Measurements from ENCODE around the gene ACTR1B. TPM values are rescaled to one million over a fixed set of nuclear protein-coding genes. Genes with fewer than 3 reads are reported as not detected.
A peak's percentile ranks its signal among the peaks of the same experiment; 100 is the strongest.

ACTR1B gene
- total and polyA plus RNA-seq, 2 experiments from 2014 or later: 27.2 to 42.5 TPM

- TF ChIP-seq STAT1 (IDR thresholded peaks at IDR 0.05; ENCODE audit: unreplicated experiment) (no peak), EZH2 (IDR thresholded peaks at IDR 0.05; ENCODE audit: low read depth, unreplicated experiment) (no peak), CTCF (conservative IDR thresholded peaks at IDR 0.05; ENCODE audit: low read depth in 2 of 2) (peak; percentile 58 to 77), ZNF114 (CRISPR knock-in tag; IDR thresholded peaks at IDR 0.05) (no peak), EZH2phosphoT487 (IDR thresholded peaks at IDR 0.05; ENCODE audit: unreplicated experiment) (no peak), ETS1 (IDR thresholded peaks at IDR 0.05) (no peak), REST (IDR thresholded peaks at IDR 0.05; ENCODE audit: unreplicated experiment) (no peak), CREB1 (CRISPR knock-in tag; IDR thresholded peaks at IDR 0.05; ENCODE audit: low read depth) (peak; percentile 3; the same call in 1 of the 2 replicates), POLR2AphosphoS5 (IDR thresholded peaks at IDR 0.05; ENCODE audit: low read depth) (no peak), ZNF331 (CRISPR knock-in tag; IDR thresholded peaks at IDR 0.05; ENCODE audit: low read depth) (no peak), ZNF462 (CRISPR knock-in tag; IDR thresholded peaks at IDR 0.05) (no peak), NANOG (IDR thresholded peaks at IDR 0.05; ENCODE audit: borderline replicate concordance) (no peak), JUNB (IDR thresholded peaks at IDR 0.05; ENCODE audit: unreplicated experiment) (no peak)
- Histone ChIP-seq H3K79me2 (replicated peaks; ENCODE audit: insufficient read depth) (no peaks in the 10 kb centered on the region), H3K36me3 (ENCODE audit: insufficient read depth) (no peaks in the 10 kb centered on the region), H3K4me1 (ENCODE audit: insufficient read depth) (0 out of 2 replicates have a peak, but pooled peaks cover 3% of the 10 kb centered on the region), H3K27ac (ENCODE audit: low read depth) (no peak overlapping the region), H3K27me3 (ENCODE audit: insufficient read depth) (no peaks in the 10 kb centered on the region), H3K4me2 (no peak overlapping the region), H3K9me2 (ENCODE audit: insufficient read depth) (no peaks in the 10 kb centered on the region), H2AFZ (peak overlapping the region; percentile 93; the same call in 1 of the 2 replicates), H3K4me3 (no peak overlapping the region), H4K20me1 (replicated peaks; ENCODE audit: insufficient read depth) (no peaks in the 10 kb centered on the region), H3F3A (replicated peaks; ENCODE audit: low read depth) (no peaks in the 10 kb centered on the region)
- no peak overlapping the region for H3K4me3 Mint-ChIP-seq
- H3K27ac Mint-ChIP-seq: no peak overlapping the region
- DNase-seq (ENCODE audit: low spot score) (peak; percentile 87), ATAC-seq (peak; percentile 90)
- H3K27me3 Mint-ChIP-seq (ENCODE audit: insufficient read depth, low read depth, poor library complexity): peaks cover 9% of the 10 kb centered on the region
- H3K9me3 Mint-ChIP-seq: no peaks in the 10 kb centered on the region
- H3K36me3 Mint-ChIP-seq (ENCODE audit: low read depth): no peaks in the 10 kb centered on the region
- peaks cover 12% of the 10 kb centered on the region for H3K4me1 Mint-ChIP-seq
These were observed 36.1 kb upstream of the ACTR1B start for GRCh38 chr2:97699765-97700444.

Data from GM23338 (cell line).